Hepatocyte (in vitro differentiated cells): Measurements from ENCODE around the gene SLC44A4.
"Not testable (repeated sequence)": the region's sequence is repeated elsewhere in the genome, so short reads cannot be mapped to it uniquely, and the experiment has no call there.

ENCODE experiments used
- CTCF ChIP-seq: fragments of 200-600 bp; sonication (generic); IDR thresholded peaks from 2 replicates; pipeline ENCODE4 v1.5.1; 2016; ENCODE audit warnings: antibody characterized with exemption, mild to moderate bottlenecking; ENCODE audit not compliant: poor library complexity
- EZH2 ChIP-seq: fragments of 200-600 bp; sonication (generic); IDR thresholded peaks from 2 replicates; pipeline ENCODE4 v1.6.1; 2016; ENCODE audit warnings: antibody characterized with exemption, mild to moderate bottlenecking, borderline replicate concordance
- EZH2phosphoT487 ChIP-seq: fragments of 200-600 bp; sonication (generic); IDR thresholded peaks from one replicate; pipeline ENCODE4 v1.6.1; 2018; ENCODE audit warnings: antibody characterized with exemption, mild to moderate bottlenecking, low read depth, moderate library complexity; ENCODE audit not compliant: unreplicated experiment, severe bottlenecking

- TF ChIP-seq EZH2, CTCF, EZH2phosphoT487: not testable (repeated sequence)
These were observed 30.5 kb upstream of the SLC44A4 start for GRCh38 chr6:31909298-31909697.
